ENCODE measurements around the gene IRF9. TPM values are rescaled to one million over a fixed set of nuclear protein-coding genes. Genes with fewer than 3 reads are reported as not detected.

The IRF9 gene
- total RNA-seq, 2 experiments from 2014 or later = 112 to 118 TPM

DNA sequence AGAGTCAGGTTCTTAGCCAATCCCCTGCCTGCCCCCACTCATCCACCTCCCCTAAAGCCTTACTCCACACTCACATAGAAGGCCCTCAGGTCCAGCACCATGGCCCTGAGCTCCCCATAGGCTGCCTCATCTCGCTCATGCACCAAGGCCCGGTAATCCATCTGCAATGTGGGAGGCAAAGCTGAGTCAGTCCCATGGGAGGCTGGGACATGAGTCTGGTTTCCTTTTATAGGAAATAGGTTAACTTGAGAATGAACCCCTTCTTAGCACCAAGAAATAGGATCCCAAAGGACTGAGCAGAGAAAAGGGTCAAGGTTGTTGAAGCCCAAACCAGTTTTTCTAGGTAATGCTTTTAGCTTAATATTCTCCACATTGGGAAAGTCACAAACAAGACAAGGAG lies 17.6 kb upstream of the IRF9 start:
- no peaks in the 10 kb centered on the region for H3K9me3 Mint-ChIP-seq
- no peak overlapping the region for H3K4me3 Mint-ChIP-seq
- DNase-seq (no peak), ATAC-seq (no peak)
- intact Hi-C loops (cut with micrococcal nuclease) = no loop called here
- peaks cover 67% of the 10 kb centered on the region for H3K36me3 Mint-ChIP-seq (ENCODE audit: low read depth)
- CTCF ChIA-PET = interaction anchor here (1.3 to 1.8 kb wide), 4 partner anchors 17 to 165 kb away, joined by 3 to 10 read pairs (median 6); partner anchors contain the start of genes CIDEB and IRF9
- H3K27ac Mint-ChIP-seq = peak overlapping the region; percentile 72
- POLR2A ChIA-PET = interaction anchor here (0.8 to 10.7 kb wide), 7 partner anchors 10 to 70 kb away, joined by 3 to 178 read pairs (median 4); partner anchors contain the start of genes CHMP4A, DCAF11, IRF9 and NRL
- TF ChIP-seq, protein P1, sequence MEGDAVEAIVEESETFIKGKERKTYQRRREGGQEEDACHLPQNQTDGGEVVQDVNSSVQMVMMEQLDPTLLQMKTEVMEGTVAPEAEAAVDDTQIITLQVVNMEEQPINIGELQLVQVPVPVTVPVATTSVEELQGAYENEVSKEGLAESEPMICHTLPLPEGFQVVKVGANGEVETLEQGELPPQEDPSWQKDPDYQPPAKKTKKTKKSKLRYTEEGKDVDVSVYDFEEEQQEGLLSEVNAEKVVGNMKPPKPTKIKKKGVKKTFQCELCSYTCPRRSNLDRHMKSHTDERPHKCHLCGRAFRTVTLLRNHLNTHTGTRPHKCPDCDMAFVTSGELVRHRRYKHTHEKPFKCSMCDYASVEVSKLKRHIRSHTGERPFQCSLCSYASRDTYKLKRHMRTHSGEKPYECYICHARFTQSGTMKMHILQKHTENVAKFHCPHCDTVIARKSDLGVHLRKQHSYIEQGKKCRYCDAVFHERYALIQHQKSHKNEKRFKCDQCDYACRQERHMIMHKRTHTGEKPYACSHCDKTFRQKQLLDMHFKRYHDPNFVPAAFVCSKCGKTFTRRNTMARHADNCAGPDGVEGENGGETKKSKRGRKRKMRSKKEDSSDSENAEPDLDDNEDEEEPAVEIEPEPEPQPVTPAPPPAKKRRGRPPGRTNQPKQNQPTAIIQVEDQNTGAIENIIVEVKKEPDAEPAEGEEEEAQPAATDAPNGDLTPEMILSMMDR (IDR thresholded peaks at IDR 0.05) = no peak
- no peaks in the 10 kb centered on the region for H3K27me3 Mint-ChIP-seq
- peaks cover 54% of the 10 kb centered on the region for H3K4me1 Mint-ChIP-seq (ENCODE audit: low read depth)

DNA sequence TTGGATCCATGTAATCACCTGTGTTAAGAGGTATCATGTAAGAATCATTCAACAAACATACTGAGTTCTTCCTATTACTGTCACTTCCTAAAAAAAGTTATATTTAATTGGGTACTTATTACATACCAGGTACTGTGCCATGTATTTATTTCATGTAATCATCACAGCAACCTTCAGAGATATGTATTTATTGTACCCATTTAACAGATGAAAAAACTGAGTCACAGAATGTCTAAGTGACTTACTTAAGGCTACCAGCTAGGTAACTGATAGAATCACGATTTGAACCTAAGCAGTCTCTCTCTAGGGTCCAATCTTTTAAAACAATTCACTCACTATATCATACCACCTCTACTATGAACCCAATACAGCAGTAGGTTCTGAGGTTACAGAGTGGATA lies 16.6 kb upstream of the IRF9 start:
- DNase-seq = no peak
- no peak for ATAC-seq
- CTCF ChIA-PET = interaction anchor here (1.3 to 8.0 kb wide), 4 partner anchors 16 to 164 kb away, joined by 3 to 91 read pairs (median 8); partner anchors contain the start of genes CIDEB and IRF9
- H3K4me1 Mint-ChIP-seq (ENCODE audit: low read depth) = peaks cover 54% of the 10 kb centered on the region
- H3K27ac Mint-ChIP-seq = peak overlapping the region; percentile 67
- peaks cover 67% of the 10 kb centered on the region for H3K36me3 Mint-ChIP-seq (ENCODE audit: low read depth)
- no peaks in the 10 kb centered on the region for H3K9me3 Mint-ChIP-seq
- no peaks in the 10 kb centered on the region for H3K27me3 Mint-ChIP-seq
- POLR2A ChIA-PET = interaction anchor here (0.9 to 10.7 kb wide), 5 partner anchors 9 to 45 kb away, joined by 3 to 178 read pairs (median 4); partner anchors contain the start of genes DCAF11, IRF9 and NRL
- TF ChIP-seq, protein P1 (IDR thresholded peaks at IDR 0.05) = no peak
- intact Hi-C loops (cut with micrococcal nuclease) = no loop called here
- H3K4me3 Mint-ChIP-seq = peak overlapping the region; percentile 89

DNA sequence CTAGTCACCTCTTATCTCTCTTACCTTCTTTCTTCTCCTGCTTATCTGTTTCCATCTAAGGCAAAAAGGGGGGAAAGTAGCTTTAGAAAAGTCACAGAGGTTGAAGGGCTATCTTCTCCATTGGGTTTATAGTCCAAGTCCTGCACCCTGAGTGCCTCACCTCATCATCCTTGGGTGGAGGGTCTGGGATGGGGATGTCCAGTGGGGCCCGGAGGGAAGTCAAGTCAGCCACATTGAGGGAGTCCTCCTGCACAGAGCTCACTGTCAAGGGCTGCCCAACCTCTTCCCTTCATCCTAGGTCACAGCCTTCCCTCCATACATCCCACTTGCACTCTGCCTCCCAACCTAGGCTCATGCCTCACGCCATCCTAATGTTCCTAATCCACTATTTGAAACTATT lies 15.8 kb upstream of the IRF9 start:
- Mint-ChIP-seq H3K36me3 (ENCODE audit: low read depth) (peaks cover 65% of the 10 kb centered on the region), H3K4me3 (peak overlapping the region; percentile 89), H3K27ac (peak overlapping the region; percentile 98), H3K9me3 (no peaks in the 10 kb centered on the region), H3K4me1 (ENCODE audit: low read depth) (peaks cover 54% of the 10 kb centered on the region), H3K27me3 (no peaks in the 10 kb centered on the region)
- ATAC-seq (no peak), DNase-seq (no peak)
- intact Hi-C loops (cut with micrococcal nuclease) = no loop called here
- ChIA-PET POLR2A (interaction anchor here (1.0 to 10.7 kb wide), 12 partner anchors 8 to 69 kb away, joined by 3 to 178 read pairs (median 6); partner anchors contain the start of genes CHMP4A, DCAF11, IPO4 and IRF9), CTCF (interaction anchor here (1.2 to 8.0 kb wide), 9 partner anchors 9 to 163 kb away, joined by 3 to 91 read pairs (median 9); partner anchors contain the start of genes CIDEB, IRF9 and PSME1)
- TF ChIP-seq, protein P1 (IDR thresholded peaks at IDR 0.05) = no peak

DNA sequence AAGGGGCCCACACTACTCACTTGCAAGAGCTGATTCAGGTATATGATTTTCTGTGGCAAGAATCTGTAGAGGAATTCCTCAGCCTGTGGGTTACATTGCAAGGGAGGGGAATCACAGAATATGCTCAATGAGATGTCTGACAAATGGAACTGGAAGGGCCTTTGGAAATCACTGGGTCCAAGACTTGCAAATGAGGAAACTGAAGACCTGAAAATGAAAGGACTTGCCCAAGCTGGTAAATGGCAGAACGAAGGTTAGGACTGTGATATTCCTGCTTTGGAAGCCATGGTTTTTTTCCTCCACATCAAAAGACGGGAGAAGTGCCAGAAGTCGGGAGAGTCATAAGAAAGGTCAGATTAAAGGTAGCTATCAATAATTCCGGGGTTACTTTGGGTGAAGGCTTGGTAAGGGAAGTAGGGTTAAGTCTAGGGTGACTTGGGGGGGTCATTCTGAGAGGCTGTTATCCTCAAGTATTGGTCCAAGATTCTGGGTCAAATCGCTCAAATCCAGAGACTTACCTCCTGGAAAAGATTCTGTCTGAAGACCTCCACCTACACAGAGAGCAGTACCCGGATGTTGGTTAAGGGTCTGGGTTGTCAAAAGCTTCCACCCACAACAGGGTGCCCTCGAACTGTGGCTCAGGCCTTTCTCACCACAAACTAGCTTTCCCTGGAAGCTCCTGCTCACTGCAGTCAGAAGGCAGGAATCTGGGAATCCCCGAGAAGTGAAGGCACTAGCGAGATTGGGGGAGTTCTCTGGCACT lies 15.2 kb upstream of the IRF9 start:
- CTCF ChIA-PET = interaction anchor here (0.9 to 8.0 kb wide), 13 partner anchors 9 to 162 kb away, joined by 3 to 91 read pairs (median 6); partner anchors contain the start of genes CIDEB, DCAF11, IRF9 and NRL
- POLR2A ChIA-PET = interaction anchor here (0.8 to 10.7 kb wide), 16 partner anchors 9 to 125 kb away, joined by 3 to 178 read pairs (median 5); partner anchors contain the start of genes CHMP4A, DCAF11, IPO4 and IRF9

More for the DNA sequence above, 15.2 kb upstream of the IRF9 start:
- intact Hi-C loops (cut with micrococcal nuclease) = no loop called here
- Mint-ChIP-seq H3K4me1 (ENCODE audit: low read depth) (peaks cover 60% of the 10 kb centered on the region), H3K36me3 (ENCODE audit: low read depth) (peaks cover 65% of the 10 kb centered on the region), H3K27ac (peak overlapping the region; percentile 98), H3K9me3 (no peaks in the 10 kb centered on the region), H3K27me3 (no peaks in the 10 kb centered on the region), H3K4me3 (peak overlapping the region; percentile 89)
- ATAC-seq (no peak), DNase-seq (peak; percentile 43)
- TF ChIP-seq, protein P1 (IDR thresholded peaks at IDR 0.05) = no peak
